ENCODE measurements around the gene HEPN1. TPM values are rescaled to one million over a fixed set of nuclear protein-coding genes. Genes with fewer than 3 reads are reported as not detected.

HEPN1 gene
- total and polyA plus RNA-seq, 8 donors = 0.11 TPM; not detected in 7

DNA sequence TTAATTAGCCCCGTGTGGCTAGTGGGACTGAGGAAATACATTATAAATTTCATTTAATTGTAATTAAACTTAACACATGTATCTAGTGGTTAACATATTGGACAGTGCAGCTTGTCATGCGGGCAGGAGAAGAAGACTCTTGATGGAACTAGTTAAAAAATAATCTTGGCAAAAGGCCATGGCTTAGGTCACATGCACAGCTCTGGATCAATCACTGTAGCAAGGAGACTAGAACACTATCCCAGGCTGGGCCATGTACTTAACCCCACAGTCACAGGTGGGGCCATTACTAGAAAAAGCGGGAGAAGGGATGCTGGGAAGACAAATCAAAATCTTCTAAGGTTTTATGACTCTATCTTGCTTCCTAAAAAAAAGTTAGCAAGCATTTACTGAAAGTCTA lies 25.5 kb downstream of the HEPN1 start:
- ATAC-seq (no peak), FAIRE-seq (no peak), DNase-seq (no peak)
- no peaks in the 10 kb centered on the region for H3K9me3 ChIP-seq
- TF ChIP-seq, protein P1, sequence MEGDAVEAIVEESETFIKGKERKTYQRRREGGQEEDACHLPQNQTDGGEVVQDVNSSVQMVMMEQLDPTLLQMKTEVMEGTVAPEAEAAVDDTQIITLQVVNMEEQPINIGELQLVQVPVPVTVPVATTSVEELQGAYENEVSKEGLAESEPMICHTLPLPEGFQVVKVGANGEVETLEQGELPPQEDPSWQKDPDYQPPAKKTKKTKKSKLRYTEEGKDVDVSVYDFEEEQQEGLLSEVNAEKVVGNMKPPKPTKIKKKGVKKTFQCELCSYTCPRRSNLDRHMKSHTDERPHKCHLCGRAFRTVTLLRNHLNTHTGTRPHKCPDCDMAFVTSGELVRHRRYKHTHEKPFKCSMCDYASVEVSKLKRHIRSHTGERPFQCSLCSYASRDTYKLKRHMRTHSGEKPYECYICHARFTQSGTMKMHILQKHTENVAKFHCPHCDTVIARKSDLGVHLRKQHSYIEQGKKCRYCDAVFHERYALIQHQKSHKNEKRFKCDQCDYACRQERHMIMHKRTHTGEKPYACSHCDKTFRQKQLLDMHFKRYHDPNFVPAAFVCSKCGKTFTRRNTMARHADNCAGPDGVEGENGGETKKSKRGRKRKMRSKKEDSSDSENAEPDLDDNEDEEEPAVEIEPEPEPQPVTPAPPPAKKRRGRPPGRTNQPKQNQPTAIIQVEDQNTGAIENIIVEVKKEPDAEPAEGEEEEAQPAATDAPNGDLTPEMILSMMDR (IDR thresholded peaks at IDR 0.05) = no peak
- H3K36me3 ChIP-seq = no peaks in the 10 kb centered on the region
- intact Hi-C loops (cut with DNase I) = no loop called here
- H3K27me3 ChIP-seq = no peaks in the 10 kb centered on the region
- no peaks in the 10 kb centered on the region for H3K4me1 ChIP-seq
- H3K4me3 ChIP-seq = no peak overlapping the region
- H3K27ac ChIP-seq = no peak overlapping the region
- WGBS, 2 donors = 66 to 76% methylated on average over 3 of the region's 3 CpGs

DNA sequence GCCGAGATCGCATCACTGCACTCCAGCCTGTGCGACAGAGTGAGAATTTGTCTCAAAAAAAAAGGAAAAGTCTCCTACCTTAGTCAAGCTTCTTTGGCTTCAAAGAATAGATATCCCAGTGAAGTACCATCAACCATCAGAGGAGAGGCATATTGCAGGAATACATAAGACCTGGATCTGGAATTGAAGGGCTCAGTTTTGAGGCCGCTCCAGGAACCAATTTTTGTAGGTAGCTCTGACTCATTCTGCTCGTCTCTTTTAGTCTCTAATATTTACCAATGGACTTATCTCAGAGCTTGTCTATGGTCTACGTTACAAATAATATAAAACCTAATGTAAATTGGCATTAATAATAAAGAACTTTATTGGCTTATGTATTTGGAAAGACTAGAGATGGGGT lies 26.8 kb downstream of the HEPN1 start:
- WGBS, 2 donors = 54 to 62% methylated on average over 6 of the region's 6 CpGs
- H3K9me3 ChIP-seq = no peaks in the 10 kb centered on the region
- H3K36me3 ChIP-seq = no peaks in the 10 kb centered on the region
- ATAC-seq (no peak), DNase-seq (no peak), FAIRE-seq (no peak)
- no peaks in the 10 kb centered on the region for H3K4me1 ChIP-seq
- intact Hi-C loops (cut with DNase I) = no loop called here
- TF ChIP-seq, protein P1 (IDR thresholded peaks at IDR 0.05) = no peak
- no peak overlapping the region for H3K27ac ChIP-seq
- no peak overlapping the region for H3K4me3 ChIP-seq
- H3K27me3 ChIP-seq = no peaks in the 10 kb centered on the region

DNA sequence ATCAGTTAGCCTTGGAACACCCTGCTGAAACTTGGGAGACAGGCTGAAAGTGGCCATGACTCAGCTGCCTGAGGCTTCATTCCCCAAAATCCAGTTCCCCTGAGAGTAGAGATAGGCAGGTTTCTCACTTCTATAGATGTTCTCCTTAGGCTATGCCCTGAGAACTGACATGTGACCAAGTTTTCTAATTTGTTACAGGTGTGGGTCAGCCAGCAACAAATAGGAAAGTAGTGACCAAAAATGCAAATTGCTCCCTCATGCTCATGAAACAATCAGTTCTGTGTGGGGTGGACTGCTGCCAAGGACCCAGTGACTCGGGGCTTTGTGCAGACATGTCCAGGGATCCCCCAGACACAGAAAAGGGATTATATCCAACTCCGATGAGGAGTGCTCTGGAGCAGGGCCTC lies 27.7 kb downstream of the HEPN1 start:
- no peaks in the 10 kb centered on the region for H3K9me3 ChIP-seq
- ATAC-seq = no peak
- no peaks in the 10 kb centered on the region for H3K27me3 ChIP-seq
- no peak for DNase-seq
- H3K4me1 ChIP-seq = no peaks in the 10 kb centered on the region
- no peak overlapping the region for H3K4me3 ChIP-seq
- TF ChIP-seq, protein P1 (IDR thresholded peaks at IDR 0.05) = no peak
- intact Hi-C loops (cut with DNase I) = no loop called here
- FAIRE-seq = no peak
- WGBS, 2 donors = 48 to 64% methylated on average over 2 of the region's 2 CpGs
- no peak overlapping the region for H3K27ac ChIP-seq
- H3K36me3 ChIP-seq = no peaks in the 10 kb centered on the region

DNA sequence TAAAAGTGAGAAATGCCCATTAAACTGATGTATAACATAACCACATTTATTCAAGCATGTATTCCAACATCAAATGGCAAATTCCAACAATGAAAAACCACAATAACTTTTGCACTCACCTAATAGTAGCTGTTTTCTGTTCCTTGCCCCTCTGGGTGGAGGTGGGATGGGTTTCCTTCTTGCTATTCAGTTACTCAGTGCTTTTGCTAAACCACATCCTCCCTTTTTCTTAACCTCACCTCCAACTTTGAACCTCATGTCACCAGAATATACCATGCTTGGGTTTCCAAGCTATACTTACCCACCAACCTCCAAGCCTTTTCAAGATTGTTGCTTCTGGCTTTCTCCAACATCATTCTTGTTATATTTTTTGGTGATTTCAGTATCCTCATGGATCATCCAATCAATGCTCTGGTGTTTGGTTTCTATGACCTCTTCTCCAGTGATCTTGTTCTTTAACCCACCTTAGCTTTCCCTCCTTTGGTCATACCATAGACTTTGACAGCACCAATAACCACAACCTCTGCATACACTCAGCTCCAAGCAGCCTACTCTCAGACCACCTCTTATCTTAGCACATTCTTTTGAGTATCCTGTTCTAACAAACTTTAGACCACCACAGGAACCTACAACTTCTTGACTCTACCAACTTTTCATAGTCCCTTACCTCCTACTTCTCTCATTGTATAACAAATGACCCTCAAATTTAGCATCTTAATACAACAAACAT lies 31.7 kb downstream of the HEPN1 start:
- Histone ChIP-seq H3K4me1 (no peaks in the 10 kb centered on the region), H3K9me3 (no peaks in the 10 kb centered on the region), H3K27ac (no peak overlapping the region), H3K36me3 (no peaks in the 10 kb centered on the region), H3K4me3 (no peak overlapping the region), H3K27me3 (no peaks in the 10 kb centered on the region)
- intact Hi-C loops (cut with DNase I) = loop anchor here in 1 of 3 donors (10.0 kb wide), 1 partner anchor 394 kb away; no protein-coding TSS in a partner anchor
- no peak for FAIRE-seq
- ATAC-seq = no peak
- TF ChIP-seq, protein P1 (IDR thresholded peaks at IDR 0.05) = no peak
- DNase-seq = no peak

DNA sequence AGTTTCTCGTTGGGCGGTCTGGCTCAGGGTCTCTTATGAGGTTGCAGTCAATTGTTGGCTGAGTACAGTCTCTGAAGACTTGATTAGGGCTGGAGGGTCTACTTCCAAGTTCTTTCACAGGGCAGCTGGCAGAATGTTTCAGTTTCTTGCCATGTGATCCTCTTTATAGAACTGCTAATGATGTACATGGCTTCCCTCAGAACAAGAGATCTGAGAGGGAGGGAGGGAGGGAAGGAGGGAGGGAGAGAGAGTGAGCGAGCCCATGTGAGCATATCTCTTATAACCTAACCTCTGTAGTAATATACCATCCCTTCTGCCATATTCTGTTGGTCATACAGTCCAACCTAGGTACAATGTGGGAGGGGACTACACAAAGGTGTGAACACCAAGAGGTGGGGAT lies 32.3 kb downstream of the HEPN1 start:
- H3K27me3 ChIP-seq = no peaks in the 10 kb centered on the region
- intact Hi-C loops (cut with DNase I) = loop anchor here in 1 of 3 donors (10.0 kb wide), 1 partner anchor 393 kb away; no protein-coding TSS in a partner anchor
- H3K36me3 ChIP-seq = no peaks in the 10 kb centered on the region
- TF ChIP-seq, protein P1 (IDR thresholded peaks at IDR 0.05) = no peak
- 60 to 77% methylated on average over 3 of the region's 3 CpGs for WGBS, 2 donors
- ATAC-seq (no peak), DNase-seq (no peak), FAIRE-seq (no peak)
- H3K4me3 ChIP-seq = no peak overlapping the region
- no peaks in the 10 kb centered on the region for H3K9me3 ChIP-seq
- H3K27ac ChIP-seq = no peak overlapping the region
- H3K4me1 ChIP-seq = no peaks in the 10 kb centered on the region

Measured in pancreas (tissue), 10 donors.